HG02571 (cell line): Measurements from ENCODE around the gene CCDC73.
"Not testable (repeated sequence)": the region's sequence is repeated elsewhere in the genome, so short reads cannot be mapped to it uniquely, and the experiment has no call there.

Source experiments
- ATAC-seq: cut with Tn5 transposase; IDR thresholded peaks from one replicate; pipeline ENCODE4 v1.9.1; 2021; ENCODE audit warnings: mild to moderate bottlenecking, moderate library complexity; ENCODE audit not compliant: unreplicated experiment

The CCDC73 gene

DNA sequence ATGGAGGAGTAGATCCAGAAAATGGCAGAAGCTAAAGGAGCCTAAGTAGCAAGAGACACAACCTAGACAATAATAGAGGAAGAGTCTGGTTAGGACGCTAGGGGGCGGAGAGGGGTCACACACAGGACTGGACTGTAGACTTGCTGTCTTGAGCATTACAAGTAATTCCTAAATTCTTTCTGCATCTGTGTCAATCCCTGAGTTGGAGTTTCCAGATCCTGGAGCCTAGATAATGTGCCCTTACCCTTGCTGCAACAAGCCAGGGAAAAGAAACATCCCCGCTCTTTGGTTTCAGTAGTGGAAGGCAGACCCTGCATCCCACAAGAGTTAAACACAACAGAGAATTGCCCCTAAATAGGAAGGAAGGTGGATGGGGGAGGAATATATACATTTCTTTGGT, 14.9 kb upstream of the CCDC73 start:
- peak; percentile 97 for ATAC-seq

DNA sequence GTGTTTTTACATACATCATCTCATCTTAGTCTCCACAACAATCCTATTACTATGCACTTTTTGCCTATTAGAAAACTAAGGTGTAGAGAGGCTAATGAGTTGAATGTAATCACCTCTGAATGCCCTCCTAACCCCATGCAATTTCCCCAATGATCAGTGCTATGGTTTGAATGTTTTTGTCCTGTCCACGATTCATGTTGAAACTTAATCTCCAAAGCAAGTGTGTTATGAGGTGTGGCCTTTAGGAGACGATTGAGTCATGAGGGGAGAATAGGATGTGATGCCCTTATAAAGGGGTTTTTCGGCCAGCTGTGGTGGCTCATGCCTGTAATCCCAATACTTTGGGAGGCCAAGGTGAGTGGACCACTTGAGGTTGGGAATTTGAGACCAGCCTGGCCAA, 2.0 kb upstream of the CCDC73 start:
- no peak for ATAC-seq

DNA sequence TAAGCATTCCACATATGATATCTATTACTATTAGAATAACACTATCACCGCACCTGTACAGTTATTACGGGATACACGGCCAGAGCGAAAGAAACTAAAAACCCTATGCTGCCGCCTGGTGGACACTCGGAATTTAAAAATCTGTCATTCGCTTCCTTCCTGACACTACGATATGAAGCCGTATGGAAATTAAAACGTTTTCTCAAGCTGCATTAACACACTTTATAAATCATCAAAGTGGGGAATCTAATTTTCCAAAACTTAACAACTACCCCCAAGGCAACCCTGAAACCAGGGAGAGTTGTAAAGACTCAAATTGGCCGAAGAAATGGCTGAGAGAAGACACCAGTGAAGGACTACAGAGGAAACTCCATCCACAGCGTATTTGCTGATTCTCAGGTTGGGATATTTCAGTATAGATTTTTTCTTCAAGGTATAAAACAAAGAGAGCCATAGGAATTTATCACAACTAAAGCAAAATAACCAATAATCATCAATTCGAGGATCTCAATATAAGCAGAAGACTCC, 1.4 kb downstream of the CCDC73 start:
- ATAC-seq: peak; percentile 76

DNA sequence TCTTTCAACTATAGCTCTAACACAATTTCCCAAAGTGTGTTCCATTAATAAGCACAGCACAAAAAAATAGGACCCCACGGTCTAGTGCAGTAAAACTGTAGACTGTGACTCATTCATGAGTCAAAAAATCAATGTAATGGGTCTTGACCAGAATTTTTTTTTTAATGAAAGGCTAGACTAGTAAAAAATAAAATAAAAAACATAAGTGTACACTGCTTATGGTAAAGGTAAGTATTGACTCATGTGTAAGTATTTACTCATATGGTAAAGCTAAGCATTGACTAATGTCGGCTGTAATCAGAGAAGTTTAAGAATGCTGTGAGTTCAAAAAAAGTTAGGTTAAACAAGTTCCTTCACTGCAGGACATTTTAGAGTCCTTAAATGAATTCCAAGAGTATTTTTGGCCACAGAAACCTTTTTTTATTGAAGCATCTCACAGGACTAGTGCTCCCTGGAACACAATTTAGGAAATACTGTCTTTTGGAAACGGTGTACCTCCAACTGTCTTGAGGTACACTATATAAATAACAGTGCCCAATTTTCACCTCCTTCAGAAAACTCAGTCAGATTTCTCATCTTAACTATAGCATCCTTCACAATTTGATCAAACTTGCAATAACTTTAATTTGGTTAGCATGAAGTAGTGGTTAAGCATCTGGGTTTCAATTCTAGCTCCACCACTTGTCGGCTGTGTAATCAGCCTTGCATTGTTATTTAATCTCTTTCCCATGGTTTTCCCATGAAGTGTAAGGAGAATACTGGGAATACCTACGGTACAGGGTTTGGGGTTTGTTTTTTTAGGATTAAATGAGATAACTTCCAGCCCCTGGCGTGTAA, 2.1 kb downstream of the CCDC73 start:
- ATAC-seq: peak; percentile 11

DNA sequence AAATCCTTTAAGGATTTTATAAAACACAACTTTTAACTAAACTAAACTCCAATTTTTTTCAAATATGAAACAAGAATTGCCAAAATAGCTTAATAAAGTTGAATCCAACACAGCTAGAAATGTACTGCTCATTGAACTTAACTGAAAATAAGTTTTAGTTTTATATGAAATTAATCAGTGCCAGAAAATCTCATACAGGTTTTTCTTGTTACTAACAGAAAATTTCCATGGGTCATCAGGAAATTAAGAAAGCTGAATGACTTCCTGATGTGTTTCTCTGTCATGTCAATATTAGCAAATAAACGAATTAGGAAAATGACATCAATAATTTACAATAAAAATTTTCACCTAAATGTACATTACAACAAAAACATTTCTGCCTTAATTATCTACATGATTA, 3.5 kb downstream of the CCDC73 start:
- no peak for ATAC-seq

DNA sequence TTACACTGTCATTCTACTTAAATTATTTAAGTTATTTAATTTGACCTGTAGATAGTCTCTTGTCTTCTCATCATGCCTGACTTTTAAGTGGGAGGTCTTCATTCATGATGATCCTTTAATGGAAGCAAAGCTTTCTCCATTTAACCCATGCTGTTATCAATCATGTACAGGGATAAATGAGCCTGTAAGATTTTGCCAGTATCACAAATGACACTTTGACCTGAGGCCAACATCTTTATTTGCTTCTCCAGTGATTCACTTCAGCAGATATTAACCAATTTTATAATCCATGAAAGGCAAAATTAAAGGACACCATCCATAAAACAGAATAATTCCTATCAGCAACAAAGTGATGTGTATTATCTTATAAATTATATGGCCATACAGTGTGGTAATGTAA, 7.7 kb downstream of the CCDC73 start:
- no peak for ATAC-seq

DNA sequence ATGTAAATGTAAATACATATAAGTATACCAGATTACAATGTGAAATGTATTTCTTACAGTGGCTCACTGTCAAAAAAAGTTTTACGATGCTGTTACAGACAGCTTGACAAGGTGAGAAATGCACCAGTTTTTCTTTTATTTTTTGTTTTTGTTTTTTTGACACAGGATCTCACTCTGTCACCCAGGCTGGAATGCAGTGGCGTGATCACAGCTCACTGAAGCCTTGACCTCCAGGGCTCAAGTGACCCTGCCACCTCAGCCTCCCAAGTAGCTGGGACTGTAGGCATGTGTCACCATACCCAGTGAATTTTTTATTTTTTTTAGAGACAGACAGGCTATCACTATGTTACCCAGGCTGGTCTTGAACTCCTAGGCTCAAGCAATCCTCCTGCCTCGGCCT, 9.2 kb downstream of the CCDC73 start:
- ATAC-seq: no peak

DNA sequence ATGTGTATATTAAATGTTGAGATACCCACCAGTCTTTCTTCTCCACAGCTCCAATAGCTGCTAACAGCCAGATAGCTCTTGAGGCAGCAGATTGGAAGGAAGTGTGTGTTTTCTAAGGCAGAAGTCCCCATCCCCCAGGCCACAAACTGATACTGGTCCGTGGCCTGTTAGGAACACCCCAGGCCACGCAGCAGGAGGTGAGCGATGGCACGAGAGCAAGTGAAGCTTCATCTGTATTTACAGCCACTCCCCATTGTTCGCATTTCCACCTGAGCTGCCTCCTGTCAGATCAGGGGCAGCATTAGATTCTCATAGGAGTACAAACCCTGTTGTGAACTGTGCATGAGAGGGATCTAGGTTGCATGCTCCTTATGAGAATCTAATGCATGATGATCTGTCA, 12.7 kb downstream of the CCDC73 start:
- no peak for ATAC-seq

DNA sequence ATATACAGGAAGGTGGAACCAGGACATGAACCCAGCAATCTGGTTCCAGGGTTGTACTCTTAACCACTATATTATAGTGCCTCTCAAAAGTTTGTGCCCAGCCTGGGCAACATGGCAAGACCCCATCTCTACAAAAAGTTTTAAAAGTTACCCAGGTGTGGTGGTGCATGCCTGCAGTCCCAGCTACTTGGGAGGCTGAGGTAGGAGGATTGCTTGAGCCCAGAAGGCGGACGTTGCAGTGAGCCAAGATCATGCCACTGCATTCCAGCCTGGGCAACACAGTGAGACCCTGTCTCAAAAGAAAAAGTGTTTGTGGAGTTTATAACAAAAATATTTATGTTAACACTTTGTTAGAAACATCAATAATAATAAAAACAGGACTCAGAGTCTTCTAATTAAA, 13.6 kb downstream of the CCDC73 start:
- ATAC-seq: not testable (repeated sequence)

DNA sequence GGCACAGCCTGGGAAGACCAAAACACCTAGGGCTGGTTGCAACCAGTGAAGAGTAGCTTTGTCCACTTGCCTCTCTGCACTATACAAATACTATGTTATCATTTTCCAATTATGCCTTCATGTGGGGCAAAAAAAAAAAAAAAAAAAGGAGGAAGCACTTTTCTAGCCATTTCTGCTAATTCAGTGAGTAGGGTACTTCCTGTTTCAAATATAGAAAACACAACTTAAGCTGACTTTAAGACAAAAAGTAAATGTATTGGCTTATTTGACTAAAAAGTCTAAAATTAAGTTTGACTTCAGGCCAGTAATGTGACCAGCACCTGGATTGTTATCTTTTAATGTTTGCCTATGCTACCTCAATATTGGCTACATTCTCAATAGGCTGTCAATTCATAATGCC, 15.3 kb downstream of the CCDC73 start:
- ATAC-seq: no peak

DNA sequence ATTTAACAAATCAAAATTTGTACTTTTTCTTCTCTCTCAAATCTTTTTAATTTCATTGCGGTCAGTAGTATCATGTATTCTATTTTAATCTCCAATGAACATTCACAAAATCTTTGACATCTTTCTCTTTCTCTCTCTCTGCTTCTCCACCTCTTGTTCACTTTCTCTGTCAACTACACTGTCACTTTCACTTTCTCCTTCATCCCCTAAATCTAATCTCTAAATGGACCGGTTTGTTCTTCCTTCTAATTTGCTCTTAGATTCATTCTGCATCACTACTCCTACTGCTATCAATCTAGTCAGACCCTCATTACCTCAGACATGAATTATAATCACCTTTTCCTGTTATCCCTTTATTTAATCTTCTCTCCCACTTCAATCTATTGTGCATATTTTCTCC, 18.6 kb downstream of the CCDC73 start:
- no peak for ATAC-seq

DNA sequence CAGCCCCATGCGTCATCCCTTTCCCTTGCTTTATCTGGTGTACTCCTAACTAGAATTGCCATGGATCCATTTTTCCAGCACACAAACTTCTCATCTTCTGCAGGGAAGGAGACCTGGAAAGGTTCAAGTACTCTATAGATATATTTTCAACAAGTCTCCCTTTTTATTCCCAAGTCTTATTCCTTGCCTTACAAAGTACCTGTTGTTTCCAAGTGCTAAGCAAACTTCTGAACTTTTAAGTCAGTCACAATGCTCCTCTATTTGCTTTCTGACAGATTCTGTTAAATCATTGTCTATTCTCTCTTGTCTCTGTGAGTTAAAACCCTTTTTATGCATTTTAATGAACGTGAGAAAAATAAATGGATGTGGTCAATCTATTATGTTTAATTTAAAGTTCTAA, 20.4 kb downstream of the CCDC73 start:
- ATAC-seq: no peak

DNA sequence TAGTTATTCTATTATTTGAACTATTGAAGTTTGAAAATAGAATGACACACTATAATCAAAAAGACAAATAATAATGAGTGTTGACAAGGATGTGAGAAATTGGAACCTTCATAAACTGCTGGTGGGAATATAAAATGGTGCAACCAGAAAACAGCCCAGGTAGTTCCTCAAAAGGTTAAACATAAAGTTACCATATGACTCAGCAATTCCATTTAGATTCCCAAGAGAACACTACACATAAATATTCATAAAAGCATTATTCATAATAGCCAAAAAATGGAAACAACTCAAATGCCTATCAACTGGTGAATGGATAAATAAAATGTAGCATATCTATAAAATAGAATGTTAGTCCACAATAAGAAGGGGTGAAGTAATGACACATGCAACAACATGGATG, 21.7 kb downstream of the CCDC73 start:
- ATAC-seq: no peak

DNA sequence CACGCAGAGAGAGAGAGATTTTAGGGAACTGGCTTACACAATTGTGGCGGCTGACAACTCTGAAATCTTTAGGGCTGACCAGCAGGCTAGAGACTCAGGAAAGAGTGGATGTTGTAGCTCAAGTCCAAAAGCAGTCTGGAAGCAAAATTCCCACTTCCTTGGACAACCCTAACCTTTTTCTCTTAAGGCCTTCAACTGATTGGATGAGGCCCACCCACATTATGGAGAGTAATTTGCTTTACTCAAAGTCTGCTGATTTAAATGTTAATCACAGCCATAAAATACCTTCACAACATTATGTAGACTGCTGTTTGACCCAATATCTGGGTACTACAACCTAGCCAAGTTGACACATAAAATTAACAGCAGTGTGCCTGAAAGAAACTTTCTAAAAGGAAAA, 32.7 kb downstream of the CCDC73 start:
- not testable (repeated sequence) for ATAC-seq

DNA sequence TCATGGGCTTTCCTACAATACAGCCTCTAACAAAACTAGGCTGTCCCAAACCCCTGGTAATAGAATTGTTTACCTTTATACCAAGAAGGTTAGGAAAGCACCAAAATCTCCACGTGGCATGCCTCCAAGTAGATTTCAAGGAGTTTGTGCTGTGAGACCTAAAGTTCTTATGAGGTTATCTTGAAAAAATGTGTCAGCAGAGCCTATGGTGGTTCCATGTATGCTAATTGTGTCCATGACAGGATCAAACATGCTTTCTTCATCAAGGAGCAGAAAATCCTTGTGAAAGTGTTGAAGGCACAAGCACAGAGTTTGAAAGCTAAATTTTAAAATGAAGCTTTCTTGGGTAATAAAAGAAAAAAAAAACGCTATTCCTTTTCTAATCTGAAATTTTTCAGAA, 36.2 kb downstream of the CCDC73 start:
- no peak for ATAC-seq

DNA sequence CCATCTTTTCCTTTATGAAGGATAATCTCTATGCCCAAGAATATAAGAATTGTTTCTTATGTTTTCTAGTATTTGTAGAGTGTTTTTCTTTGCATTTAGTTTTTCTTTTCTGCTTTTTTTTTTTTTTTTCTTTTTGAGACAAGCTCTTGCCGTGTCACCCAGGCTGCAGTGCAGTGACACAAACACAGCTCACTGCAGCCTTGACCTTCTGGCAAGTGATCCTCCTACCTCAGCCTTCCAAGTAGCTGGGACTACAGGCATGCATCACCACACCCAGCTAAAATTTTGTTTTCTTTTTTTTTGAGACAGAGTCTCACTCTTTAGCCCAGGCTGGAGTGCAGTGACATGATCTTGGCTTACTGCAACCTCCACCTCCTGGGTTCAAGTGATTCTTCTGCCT, 41.3 kb downstream of the CCDC73 start:
- ATAC-seq: not testable (repeated sequence)

DNA sequence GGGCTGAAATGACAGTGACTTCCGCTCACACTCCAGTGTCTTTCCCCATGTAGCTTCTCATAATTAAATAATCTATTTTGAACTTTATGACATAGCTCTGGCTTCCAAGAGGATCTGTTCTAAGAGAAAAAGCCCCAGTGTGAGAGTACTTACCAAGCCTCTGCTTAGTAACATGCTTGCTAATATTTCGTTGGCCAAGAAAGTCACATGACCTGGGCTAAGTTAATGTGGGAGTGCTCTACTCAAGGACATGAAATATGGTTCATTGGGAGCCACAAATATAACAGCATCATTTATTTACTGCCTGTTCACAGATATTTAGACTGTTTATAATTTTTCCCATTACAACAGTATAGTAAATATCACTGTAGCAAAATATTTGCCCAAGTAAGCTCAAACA, 42.5 kb downstream of the CCDC73 start:
- ATAC-seq: no peak

DNA sequence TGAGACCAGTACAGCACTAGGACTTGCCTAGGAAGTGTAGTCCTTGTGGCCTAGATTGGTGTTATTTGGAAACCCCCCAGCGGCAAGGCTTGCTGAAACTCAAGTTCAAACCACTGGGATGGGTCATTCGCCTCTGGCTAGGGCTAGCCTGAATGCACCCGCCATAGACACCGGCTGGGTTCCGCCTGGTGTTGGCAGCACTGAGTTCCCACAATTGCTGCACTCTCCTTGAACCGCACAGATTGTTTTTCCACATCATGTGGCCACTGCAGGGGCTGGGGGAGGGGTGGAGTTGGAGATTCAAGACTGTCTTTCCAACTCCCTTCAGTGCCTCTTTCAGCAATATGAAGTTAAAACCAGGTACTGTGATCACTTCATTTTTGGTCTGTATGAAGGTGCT, 43.1 kb downstream of the CCDC73 start:
- no peak for ATAC-seq

DNA sequence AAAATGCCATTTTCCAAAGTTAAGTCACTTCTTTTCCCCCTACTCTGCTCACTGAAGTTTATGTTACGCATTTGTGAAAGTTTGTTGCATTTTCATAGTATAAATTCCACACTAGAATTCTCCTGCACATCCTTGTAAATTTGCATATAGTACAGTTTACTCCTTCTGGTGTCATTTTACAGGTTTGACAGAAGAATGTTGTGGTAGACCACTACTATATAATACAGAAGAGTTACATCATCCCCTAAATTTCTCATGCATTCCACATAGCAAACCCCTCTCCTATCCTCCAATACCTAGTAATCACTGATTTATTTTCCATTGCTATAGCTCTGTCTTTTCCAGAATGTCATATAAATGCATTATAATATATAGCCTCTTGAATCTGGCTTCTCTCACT, 64.5 kb downstream of the CCDC73 start:
- ATAC-seq: no peak

DNA sequence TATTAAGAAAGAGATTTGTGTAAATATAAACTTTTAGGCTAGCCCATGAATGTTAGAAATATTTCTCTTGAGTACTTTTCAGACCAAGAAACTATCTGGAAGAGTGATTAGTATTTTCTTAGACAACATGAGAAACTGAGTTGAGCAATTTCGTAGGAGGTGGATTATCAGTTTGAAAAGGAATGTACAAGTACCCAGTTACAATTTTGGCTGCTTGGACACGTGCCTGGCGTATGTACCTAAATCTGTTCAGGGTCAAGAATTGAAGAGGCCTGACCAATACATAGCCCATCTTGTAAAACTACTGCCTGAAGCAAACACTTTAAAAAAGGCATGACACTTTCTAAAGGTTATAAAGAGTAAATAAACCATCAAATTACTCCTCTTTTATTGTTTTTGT, 71.1 kb downstream of the CCDC73 start:
- no peak for ATAC-seq

DNA sequence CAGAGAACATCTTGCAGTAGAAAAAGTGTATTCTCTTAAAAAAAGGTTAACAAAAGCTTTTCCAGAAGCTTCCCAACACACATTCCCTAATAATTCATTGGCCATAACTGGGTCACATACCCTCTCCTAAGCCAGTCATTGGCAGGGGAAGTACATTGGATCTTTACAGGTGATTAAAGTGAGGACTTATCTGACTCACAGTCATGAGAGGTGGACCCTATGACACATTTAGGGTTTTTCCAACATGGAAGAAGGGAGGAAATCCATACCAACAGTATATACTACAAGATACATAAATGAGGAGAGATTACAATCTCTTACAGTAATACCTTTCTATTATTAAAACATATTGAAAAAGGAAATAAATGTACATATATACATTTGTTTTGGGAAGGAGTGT, 72.2 kb downstream of the CCDC73 start:
- no peak for ATAC-seq

DNA sequence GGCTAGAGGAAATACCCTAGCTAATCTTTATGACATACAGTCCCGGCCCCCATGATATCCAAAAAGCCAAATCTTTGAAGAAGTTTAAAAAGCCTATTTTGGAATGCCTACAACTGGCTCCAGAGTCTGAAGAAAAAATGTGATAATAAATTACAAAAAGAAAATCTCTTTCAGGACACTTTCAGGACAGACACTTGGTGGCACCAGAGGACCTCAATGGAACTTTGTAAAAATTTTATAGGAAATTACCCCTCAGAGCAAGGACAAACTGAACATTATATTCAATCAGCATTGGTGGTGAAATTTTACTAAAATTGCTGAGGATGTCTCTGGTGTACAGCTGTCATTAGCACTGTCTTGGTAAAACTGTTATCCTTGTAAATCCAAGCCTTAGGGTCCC, 81.0 kb downstream of the CCDC73 start:
- ATAC-seq: no peak

DNA sequence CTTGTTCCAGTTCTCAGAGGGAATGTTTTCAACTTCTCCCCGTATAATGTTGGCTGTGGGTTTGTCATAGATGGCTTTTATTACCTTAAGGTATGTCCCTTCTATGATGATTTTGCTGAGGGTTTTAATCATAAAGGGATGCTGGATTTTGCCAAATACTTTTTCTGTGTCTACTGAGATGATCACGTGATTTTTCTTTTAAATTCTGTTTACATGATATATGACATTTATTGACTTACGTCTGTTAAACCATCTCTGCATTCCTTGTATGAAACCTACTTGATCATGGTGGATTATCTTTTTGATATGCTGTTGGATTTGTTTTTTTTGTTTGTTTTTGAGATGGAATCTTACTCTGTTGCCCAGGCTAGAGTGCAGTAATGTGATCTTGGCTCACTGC, 85.5 kb downstream of the CCDC73 start:
- ATAC-seq: not testable (repeated sequence)
